ENCODE results near the gene TRIM38. TPM values are rescaled to one million over a fixed set of nuclear protein-coding genes. Genes with fewer than 3 reads are reported as not detected.
A peak's percentile ranks its signal among the peaks of the same experiment; 100 is the strongest.

TRIM38 gene
- total and polyA plus RNA-seq, 2 experiments from 2014 or later = 5.2 to 8.6 TPM

DNA sequence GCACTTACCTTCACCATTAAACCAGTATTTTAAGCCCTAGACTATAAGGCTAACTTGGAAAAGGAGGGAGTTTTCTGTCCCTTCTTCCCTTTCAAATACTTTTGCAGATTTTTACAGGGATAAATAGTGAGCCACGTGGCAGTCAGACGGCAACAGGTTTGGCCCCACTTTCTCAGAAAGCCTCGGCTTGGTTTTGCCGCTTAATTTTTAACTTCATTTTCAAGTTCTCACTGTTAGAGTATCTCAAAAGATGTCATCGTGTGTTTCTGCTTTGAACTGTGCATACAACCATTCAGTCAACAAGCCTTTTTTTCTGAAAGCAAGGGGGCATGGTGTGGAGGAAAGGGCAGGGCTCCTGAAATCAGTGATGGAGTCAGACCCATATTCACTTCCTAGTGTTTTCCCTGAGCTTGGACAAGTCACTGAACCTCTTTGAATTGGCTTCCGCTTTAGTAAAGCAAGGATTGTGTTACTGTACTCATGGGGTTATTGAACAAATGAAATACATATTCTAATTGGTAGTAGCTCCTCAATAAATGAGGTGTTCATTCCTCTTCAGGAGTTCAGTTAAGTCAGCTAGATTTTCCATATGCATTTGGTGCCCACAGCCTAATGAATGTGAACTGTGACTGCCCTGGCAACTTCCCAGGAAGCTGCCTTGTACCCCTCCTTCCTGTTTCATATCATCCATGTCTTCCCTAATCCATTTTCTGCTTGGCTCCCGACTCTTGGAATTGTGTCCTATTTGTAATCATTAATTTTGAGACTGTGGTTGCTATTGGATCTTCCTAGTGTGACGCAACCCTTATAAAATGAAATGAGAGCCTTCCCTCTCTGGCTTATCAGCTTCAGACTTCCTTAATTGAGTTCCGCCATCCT, 31.8 kb upstream of the TRIM38 start, which contains the start of gene SLC17A2:
Gene SLC17A2 (minus strand): TSS at position 160 of the 879 bp plus-strand sequence. CDS start 4,895 bp downstream, outside the sequence.
- H3K27me3 ChIP-seq = no peaks in the 10 kb centered on the region
- no peak within 1 kb of the TSS for H3K4me3 ChIP-seq
- no peak for DNase-seq (ENCODE audit: low spot score)
- H3K9me2 ChIP-seq (replicated peaks; ENCODE audit: insufficient read depth) = no peaks in the 10 kb centered on the region
- H3K36me3 ChIP-seq (replicated peaks; ENCODE audit: insufficient read depth, low read depth) = no peaks in the 10 kb centered on the region
- H3K4me1 ChIP-seq (ENCODE audit: insufficient read depth) = peaks cover 12% of the 10 kb centered on the region
- H3K4me2 ChIP-seq = peak within 1 kb of the TSS; percentile 11
- H3K79me2 ChIP-seq = no peaks in the 10 kb centered on the region
- 74% methylated on average over 9 of the region's 9 CpGs for WGBS (ENCODE audit: low lambda C conversion rate, missing lambda C conversion rate)
- no peak within 1 kb of the TSS for H3K27ac ChIP-seq
- no peaks in the 10 kb centered on the region for H4K20me1 ChIP-seq (ENCODE audit: insufficient read depth, poor library complexity, severe bottlenecking)
- peak within 1 kb of the TSS; percentile 9 for H2AFZ ChIP-seq
- no peak for TF ChIP-seq EZH2 (IDR thresholded peaks at IDR 0.05; ENCODE audit: borderline replicate concordance)
- TF ChIP-seq, protein P1, sequence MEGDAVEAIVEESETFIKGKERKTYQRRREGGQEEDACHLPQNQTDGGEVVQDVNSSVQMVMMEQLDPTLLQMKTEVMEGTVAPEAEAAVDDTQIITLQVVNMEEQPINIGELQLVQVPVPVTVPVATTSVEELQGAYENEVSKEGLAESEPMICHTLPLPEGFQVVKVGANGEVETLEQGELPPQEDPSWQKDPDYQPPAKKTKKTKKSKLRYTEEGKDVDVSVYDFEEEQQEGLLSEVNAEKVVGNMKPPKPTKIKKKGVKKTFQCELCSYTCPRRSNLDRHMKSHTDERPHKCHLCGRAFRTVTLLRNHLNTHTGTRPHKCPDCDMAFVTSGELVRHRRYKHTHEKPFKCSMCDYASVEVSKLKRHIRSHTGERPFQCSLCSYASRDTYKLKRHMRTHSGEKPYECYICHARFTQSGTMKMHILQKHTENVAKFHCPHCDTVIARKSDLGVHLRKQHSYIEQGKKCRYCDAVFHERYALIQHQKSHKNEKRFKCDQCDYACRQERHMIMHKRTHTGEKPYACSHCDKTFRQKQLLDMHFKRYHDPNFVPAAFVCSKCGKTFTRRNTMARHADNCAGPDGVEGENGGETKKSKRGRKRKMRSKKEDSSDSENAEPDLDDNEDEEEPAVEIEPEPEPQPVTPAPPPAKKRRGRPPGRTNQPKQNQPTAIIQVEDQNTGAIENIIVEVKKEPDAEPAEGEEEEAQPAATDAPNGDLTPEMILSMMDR (IDR thresholded peaks at IDR 0.05; ENCODE audit: poor library complexity) = no peak
- TF ChIP-seq EZH2phosphoT487 (IDR thresholded peaks at IDR 0.05; ENCODE audit: low read depth, severe bottlenecking, unreplicated experiment) = no peak
- H3K9me3 ChIP-seq (ENCODE audit: low read depth) = no peaks in the 10 kb centered on the region

DNA sequence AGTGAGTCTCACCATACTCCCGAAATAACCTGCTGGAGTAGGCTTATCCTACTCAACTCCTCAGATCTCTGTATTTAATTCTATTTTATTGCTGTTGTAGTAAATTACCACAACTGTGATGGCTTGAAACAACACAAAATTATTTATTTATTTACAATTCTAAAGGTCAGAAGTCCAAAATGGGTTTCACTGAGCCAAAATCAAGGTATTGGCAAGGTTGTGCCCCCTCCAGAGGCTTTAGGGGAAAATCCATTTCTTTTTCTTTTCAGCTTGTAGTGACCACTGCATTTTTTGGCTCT, 31.2 kb upstream of the TRIM38 start:
- no peaks in the 10 kb centered on the region for H3K79me2 ChIP-seq
- no peak overlapping the region for H2AFZ ChIP-seq
- H3K4me1 ChIP-seq (ENCODE audit: insufficient read depth) = peaks cover 12% of the 10 kb centered on the region
- no peak overlapping the region for H3K4me2 ChIP-seq
- H4K20me1 ChIP-seq (ENCODE audit: insufficient read depth, poor library complexity, severe bottlenecking) = no peaks in the 10 kb centered on the region
- H3K9me3 ChIP-seq (ENCODE audit: low read depth) = no peaks in the 10 kb centered on the region
- H3K4me3 ChIP-seq = no peak overlapping the region
- WGBS (ENCODE audit: low lambda C conversion rate, missing lambda C conversion rate) = 57% methylated on average over 1 of the region's 1 CpG
- H3K36me3 ChIP-seq (replicated peaks; ENCODE audit: insufficient read depth, low read depth) = no peaks in the 10 kb centered on the region
- TF ChIP-seq, protein P1 (IDR thresholded peaks at IDR 0.05; ENCODE audit: poor library complexity) = no peak
- TF ChIP-seq EZH2 (IDR thresholded peaks at IDR 0.05; ENCODE audit: borderline replicate concordance) = no peak
- no peak for TF ChIP-seq EZH2phosphoT487 (IDR thresholded peaks at IDR 0.05; ENCODE audit: low read depth, severe bottlenecking, unreplicated experiment)
- no peak for DNase-seq (ENCODE audit: low spot score)
- no peaks in the 10 kb centered on the region for H3K9me2 ChIP-seq (replicated peaks; ENCODE audit: insufficient read depth)
- no peak overlapping the region for H3K27ac ChIP-seq
- no peaks in the 10 kb centered on the region for H3K27me3 ChIP-seq

DNA sequence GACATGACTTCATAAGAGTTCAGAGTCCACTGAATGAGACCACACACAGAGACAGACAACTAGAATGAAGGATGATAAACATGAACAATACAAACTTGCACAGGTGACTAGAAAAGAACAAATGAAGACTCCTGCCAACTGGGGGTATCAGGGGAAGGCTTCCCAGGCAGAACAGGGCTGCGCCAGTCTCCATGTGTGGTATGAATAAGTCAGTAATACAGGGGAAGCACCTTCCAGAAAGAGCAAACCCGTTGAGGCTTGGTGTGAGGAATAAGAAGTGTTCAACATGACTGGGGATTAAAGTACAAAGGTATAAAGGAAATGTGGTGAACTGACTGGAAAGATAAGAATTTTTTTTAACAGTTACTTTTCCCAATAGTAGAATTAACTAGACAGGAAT, 28.4 kb upstream of the TRIM38 start:
- 76% methylated on average over 2 of the region's 2 CpGs for WGBS (ENCODE audit: low lambda C conversion rate, missing lambda C conversion rate)
- H2AFZ ChIP-seq = no peak overlapping the region

More for the DNA sequence above, 28.4 kb upstream of the TRIM38 start:
- H3K4me1 ChIP-seq (ENCODE audit: insufficient read depth) = no peaks in the 10 kb centered on the region
- H3K27me3 ChIP-seq = no peaks in the 10 kb centered on the region
- no peak for TF ChIP-seq EZH2phosphoT487 (IDR thresholded peaks at IDR 0.05; ENCODE audit: low read depth, severe bottlenecking, unreplicated experiment)
- no peak for TF ChIP-seq EZH2 (IDR thresholded peaks at IDR 0.05; ENCODE audit: borderline replicate concordance)
- TF ChIP-seq, protein P1 (IDR thresholded peaks at IDR 0.05; ENCODE audit: poor library complexity) = no peak
- no peak for DNase-seq (ENCODE audit: low spot score)
- H3K4me2 ChIP-seq = no peak overlapping the region
- H3K9me2 ChIP-seq (replicated peaks; ENCODE audit: insufficient read depth) = no peaks in the 10 kb centered on the region
- H3K36me3 ChIP-seq (replicated peaks; ENCODE audit: insufficient read depth, low read depth) = no peaks in the 10 kb centered on the region
- H3K4me3 ChIP-seq = no peak overlapping the region
- no peaks in the 10 kb centered on the region for H3K9me3 ChIP-seq (ENCODE audit: low read depth)
- H3K79me2 ChIP-seq = no peaks in the 10 kb centered on the region
- H4K20me1 ChIP-seq (ENCODE audit: insufficient read depth, poor library complexity, severe bottlenecking) = no peaks in the 10 kb centered on the region
- no peak overlapping the region for H3K27ac ChIP-seq
